LNCaP clone FGC (cell line): Measurements from ENCODE around the gene CCDC85C.

ENCODE experiments used
- DNase-seq: peaks from one replicate; pipeline ENCODE4 v3.0.0-alpha.2; 2011; ENCODE audit warnings: low read depth
- H3K4me3 ChIP-seq: 2 replicates; pipeline ENCODE4 v1.5.1; 2011; ENCODE audit warnings: mild to moderate bottlenecking, low read depth, low read length, control low read depth
- CTCF ChIP-seq: IDR thresholded peaks from 2 replicates; pipeline ENCODE4 v1.5.1; 2012; ENCODE audit warnings: mild to moderate bottlenecking; ENCODE audit not compliant: control insufficient read depth, insufficient read depth; ENCODE audit errors: extremely low read depth

CCDC85C gene

GRCh38 chr14:99548255-99548654 is 55.8 kb downstream of the CCDC85C start:
- no peak for TF ChIP-seq CTCF
- no peak overlapping the region for H3K4me3 ChIP-seq
- no peak for DNase-seq

GRCh38 chr14:99546234-99546879 is 57.6 kb downstream of the CCDC85C start:
- no peak for DNase-seq
- no peak for TF ChIP-seq CTCF

GRCh38 chr14:99545586-99545985 is 58.4 kb downstream of the CCDC85C start:
- H3K4me3 ChIP-seq = no peak overlapping the region
- no peak for DNase-seq
- no peak for TF ChIP-seq CTCF

More at GRCh38 chr14:99546234-99546879, 57.6 kb downstream of the CCDC85C start:
- no peak overlapping the region for H3K4me3 ChIP-seq

- H3K4me3 ChIP-seq = no peak overlapping the region
- TF ChIP-seq CTCF = no peak
- no peak for DNase-seq
These were observed 59.0 kb downstream of the CCDC85C start for GRCh38 chr14:99544991-99545390.

- no peak for DNase-seq
- H3K4me3 ChIP-seq = no peak overlapping the region
- no peak for TF ChIP-seq CTCF
These were observed 60.0 kb downstream of the CCDC85C start for GRCh38 chr14:99543985-99544384.

GRCh38 chr14:99543370-99543769 is 60.6 kb downstream of the CCDC85C start:
- TF ChIP-seq CTCF = no peak
- no peak overlapping the region for H3K4me3 ChIP-seq
- no peak for DNase-seq

GRCh38 chr14:99542566-99542965 is 61.4 kb downstream of the CCDC85C start:
- no peak for TF ChIP-seq CTCF
- no peak overlapping the region for H3K4me3 ChIP-seq
- no peak for DNase-seq
